Panc1 (cell line): ENCODE data around the gene SLIT3. TPM values are rescaled to one million over a fixed set of nuclear protein-coding genes. Genes with fewer than 3 reads are reported as not detected.

Experiments
- ATAC-seq: fragments of 200-7000 bp; cut with Tn5 transposase; 2 replicates; pipeline ENCODE4 v1.9.1; 2020; ENCODE audit warnings: mild to moderate bottlenecking, moderate library complexity
- BruUV-seq: library from RNA; stranded (reverse); fragments of 400-500 nt; replicated peaks from 2 replicates; lab custom pipeline; 2021; lab: Mats Ljungman, UMichigan
- CTCF ChIA-PET: fragments of 300-600 bp; sonication (Branson Sonifier 250); formaldehyde crosslinking; loops from one replicate; lab custom pipeline; 2022; ENCODE audit warnings: antibody characterized with exemption; lab: Charles Lee
- POLR2A ChIA-PET: fragments of 300-600 bp; sonication (Branson Sonifier 250); formaldehyde crosslinking; loops from one replicate; lab custom pipeline; 2022; ENCODE audit warnings: antibody characterized with exemption; lab: Charles Lee
- DNase-seq: peaks from one replicate; pipeline ENCODE4 v3.0.0-alpha.2; 2010; ENCODE audit warnings: low read depth, low spot score
- H3K27ac ChIP-seq: 2 replicates; pipeline ENCODE4 v1.5.1; 2011; ENCODE audit warnings: mild to moderate bottlenecking, low read length, inconsistent platforms
- H3K27me3 ChIP-seq: fragments of 200-500 bp; sonication (Bioruptor generic); 2 replicates; pipeline ENCODE4 v1.6.0; 2014; ENCODE audit warnings: low read length, inconsistent platforms; ENCODE audit not compliant: control insufficient read depth, insufficient read depth
- H3K36me3 ChIP-seq: fragments of 200-500 bp; sonication (Bioruptor generic); 2 replicates; pipeline ENCODE4 v1.5.1; 2014; ENCODE audit warnings: inconsistent platforms, mild to moderate bottlenecking, low read length, moderate library complexity; ENCODE audit not compliant: control insufficient read depth, insufficient read depth
- H3K4me1 ChIP-seq: 2 replicates; pipeline ENCODE4 v1.5.1; 2011; ENCODE audit warnings: inconsistent platforms, mild to moderate bottlenecking, low read length, moderate library complexity; ENCODE audit not compliant: control insufficient read depth, insufficient read depth
- H3K4me3 ChIP-seq, 2 experiments: 2 replicates each; pipeline ENCODE4 v1.5.1; 2011 to 2012; ENCODE audit warnings: low read depth in 2 of 2, low read length in 2 of 2, mild to moderate bottlenecking in 2 of 2, inconsistent platforms in 1 of 2, moderate library complexity in 1 of 2
- H3K9me3 ChIP-seq: fragments of 200-500 bp; sonication (Bioruptor generic); 2 replicates; pipeline ENCODE4 v1.5.1; 2014; ENCODE audit warnings: low read depth, mild to moderate bottlenecking, inconsistent platforms, low read length, moderate library complexity; ENCODE audit not compliant: control insufficient read depth, insufficient read depth
- POLR2AphosphoS5 ChIP-seq: IDR thresholded peaks from 2 replicates; pipeline ENCODE4 v1.6.1; 2012; ENCODE audit warnings: mild to moderate bottlenecking, low read depth, low read length, moderate library complexity
- SIN3A ChIP-seq: IDR thresholded peaks from 2 replicates; pipeline ENCODE4 v1.6.1; 2012; ENCODE audit warnings: low read depth, mild to moderate bottlenecking, low read length, moderate library complexity, borderline replicate concordance; ENCODE audit not compliant: insufficient read depth
- TCF7L2 ChIP-seq: IDR thresholded peaks from 2 replicates; pipeline ENCODE4 v1.6.1; 2011; ENCODE audit warnings: mild to moderate bottlenecking, low read depth, low read length, inconsistent platforms
- in situ Hi-C: cut with HindIII; loops from 2 replicates; pipeline ENCODE4 v1.10.0; 2016; ENCODE audit warnings: low sequenced_read_pairs, low pct_unique_long_range_greater_than_20kb
- intact Hi-C: fragments of 100-400 bp; cut with micrococcal nuclease; formaldehyde crosslinking; loops from one replicate; pipeline ENCODE4 v1.10.0; 2022; ENCODE audit not compliant: unreplicated experiment
- total RNA-seq: library from RNA; stranded (reverse); gene quantifications from one replicate; pipeline ENCODE4 v1.2.1, GENCODE V29; 2021; ENCODE audit not compliant: unreplicated experiment
- TF ChIP-seq, protein P1 (sequence below), 2 experiments: IDR thresholded peaks; 2 replicates each; pipeline ENCODE4 v1.6.1; 2011 to 2012; ENCODE audit warnings: low read depth in 2 of 2, control low read depth in 1 of 2, low read length in 1 of 2, mild to moderate bottlenecking in 1 of 2, moderate library complexity in 1 of 2; ENCODE audit not compliant: insufficient read depth in 1 of 2
- TF ChIP-seq, protein P2 (sequence below): fragments of 450-650 bp; IDR thresholded peaks from 2 replicates; pipeline ENCODE4 v1.5.1; 2017; ENCODE audit warnings: mild to moderate bottlenecking

SLIT3 gene
- total RNA-seq, 1 experiment from 2014 or later = 26.4 TPM

DNA sequence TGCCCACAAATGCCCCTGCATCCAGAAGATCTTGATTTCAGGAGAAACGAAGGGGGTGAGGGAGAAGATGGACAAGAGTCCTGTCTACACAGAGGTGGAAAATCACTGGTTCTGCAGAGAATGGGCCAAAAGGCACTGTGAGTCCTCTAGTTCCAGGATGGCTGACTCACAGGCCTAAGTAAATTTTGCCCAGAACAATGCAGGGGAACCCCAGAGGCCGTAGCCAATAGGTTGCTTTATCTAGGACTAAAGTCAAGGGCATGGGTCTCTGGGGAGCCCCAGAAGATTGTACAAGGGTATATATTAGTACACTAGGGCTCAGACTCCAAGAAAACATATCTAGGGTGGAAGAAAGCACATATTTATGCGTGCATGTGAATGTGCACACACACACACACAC, 98.0 kb downstream of the SLIT3 start:
- ATAC-seq = 0 out of 2 replicates have a peak, but pooled peaks have one; percentile 45
- no peak overlapping the region for H3K4me3 ChIP-seq
- POLR2A ChIA-PET = no interaction called here
- no peaks in the 10 kb centered on the region for H3K36me3 ChIP-seq
- H3K9me3 ChIP-seq = no peaks in the 10 kb centered on the region
- no peaks in the 10 kb centered on the region for H3K27me3 ChIP-seq
- no peak for DNase-seq
- in situ Hi-C loops = no loop called here
- BruUV-seq = no TSS peak
- H3K4me1 ChIP-seq = no peaks in the 10 kb centered on the region
- CTCF ChIA-PET = no interaction called here
- H3K27ac ChIP-seq = no peak overlapping the region
- TF ChIP-seq, protein P1, sequence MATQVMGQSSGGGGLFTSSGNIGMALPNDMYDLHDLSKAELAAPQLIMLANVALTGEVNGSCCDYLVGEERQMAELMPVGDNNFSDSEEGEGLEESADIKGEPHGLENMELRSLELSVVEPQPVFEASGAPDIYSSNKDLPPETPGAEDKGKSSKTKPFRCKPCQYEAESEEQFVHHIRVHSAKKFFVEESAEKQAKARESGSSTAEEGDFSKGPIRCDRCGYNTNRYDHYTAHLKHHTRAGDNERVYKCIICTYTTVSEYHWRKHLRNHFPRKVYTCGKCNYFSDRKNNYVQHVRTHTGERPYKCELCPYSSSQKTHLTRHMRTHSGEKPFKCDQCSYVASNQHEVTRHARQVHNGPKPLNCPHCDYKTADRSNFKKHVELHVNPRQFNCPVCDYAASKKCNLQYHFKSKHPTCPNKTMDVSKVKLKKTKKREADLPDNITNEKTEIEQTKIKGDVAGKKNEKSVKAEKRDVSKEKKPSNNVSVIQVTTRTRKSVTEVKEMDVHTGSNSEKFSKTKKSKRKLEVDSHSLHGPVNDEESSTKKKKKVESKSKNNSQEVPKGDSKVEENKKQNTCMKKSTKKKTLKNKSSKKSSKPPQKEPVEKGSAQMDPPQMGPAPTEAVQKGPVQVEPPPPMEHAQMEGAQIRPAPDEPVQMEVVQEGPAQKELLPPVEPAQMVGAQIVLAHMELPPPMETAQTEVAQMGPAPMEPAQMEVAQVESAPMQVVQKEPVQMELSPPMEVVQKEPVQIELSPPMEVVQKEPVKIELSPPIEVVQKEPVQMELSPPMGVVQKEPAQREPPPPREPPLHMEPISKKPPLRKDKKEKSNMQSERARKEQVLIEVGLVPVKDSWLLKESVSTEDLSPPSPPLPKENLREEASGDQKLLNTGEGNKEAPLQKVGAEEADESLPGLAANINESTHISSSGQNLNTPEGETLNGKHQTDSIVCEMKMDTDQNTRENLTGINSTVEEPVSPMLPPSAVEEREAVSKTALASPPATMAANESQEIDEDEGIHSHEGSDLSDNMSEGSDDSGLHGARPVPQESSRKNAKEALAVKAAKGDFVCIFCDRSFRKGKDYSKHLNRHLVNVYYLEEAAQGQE (IDR thresholded peaks at IDR 0.05; ENCODE audit: insufficient read depth in 1 of 2, low read depth in 2 of 2, low read length in 1 of 2) = no peak
- TF ChIP-seq POLR2AphosphoS5 = no peak
- intact Hi-C loops = no loop called here

DNA sequence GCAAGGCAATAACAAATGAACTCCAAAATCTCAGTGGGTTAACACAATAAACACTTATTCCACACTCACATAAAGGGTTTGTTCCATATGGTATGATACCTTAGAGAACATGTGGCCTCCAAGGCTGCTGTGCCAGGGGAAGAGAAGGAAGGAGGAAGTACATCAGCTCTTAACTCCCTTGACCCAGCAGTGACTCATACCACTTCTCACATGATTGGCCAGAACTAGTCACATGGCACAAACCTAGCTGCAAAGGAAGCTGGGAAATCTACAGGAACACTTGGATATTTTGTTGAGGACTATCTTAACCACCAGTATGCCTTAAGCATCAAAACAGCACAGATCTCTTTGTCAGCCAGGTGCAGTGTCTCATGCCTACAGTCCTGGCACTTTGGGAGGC, 99.3 kb downstream of the SLIT3 start:
- POLR2A ChIA-PET = no interaction called here
- no peak for DNase-seq

More for the DNA sequence above, 99.3 kb downstream of the SLIT3 start:
- Histone ChIP-seq H3K36me3 (no peaks in the 10 kb centered on the region), H3K4me3 (no peak overlapping the region), H3K27me3 (no peaks in the 10 kb centered on the region), H3K4me1 (no peaks in the 10 kb centered on the region), H3K27ac (no peak overlapping the region), H3K9me3 (no peaks in the 10 kb centered on the region)
- no peak for ATAC-seq
- TF ChIP-seq POLR2AphosphoS5 (no peak), SIN3A (no peak), TCF7L2 (no peak)
- TF ChIP-seq, protein P1 (IDR thresholded peaks at IDR 0.05; ENCODE audit: insufficient read depth in 1 of 2, low read depth in 2 of 2, low read length in 1 of 2) = no peak
- TF ChIP-seq, protein P2, sequence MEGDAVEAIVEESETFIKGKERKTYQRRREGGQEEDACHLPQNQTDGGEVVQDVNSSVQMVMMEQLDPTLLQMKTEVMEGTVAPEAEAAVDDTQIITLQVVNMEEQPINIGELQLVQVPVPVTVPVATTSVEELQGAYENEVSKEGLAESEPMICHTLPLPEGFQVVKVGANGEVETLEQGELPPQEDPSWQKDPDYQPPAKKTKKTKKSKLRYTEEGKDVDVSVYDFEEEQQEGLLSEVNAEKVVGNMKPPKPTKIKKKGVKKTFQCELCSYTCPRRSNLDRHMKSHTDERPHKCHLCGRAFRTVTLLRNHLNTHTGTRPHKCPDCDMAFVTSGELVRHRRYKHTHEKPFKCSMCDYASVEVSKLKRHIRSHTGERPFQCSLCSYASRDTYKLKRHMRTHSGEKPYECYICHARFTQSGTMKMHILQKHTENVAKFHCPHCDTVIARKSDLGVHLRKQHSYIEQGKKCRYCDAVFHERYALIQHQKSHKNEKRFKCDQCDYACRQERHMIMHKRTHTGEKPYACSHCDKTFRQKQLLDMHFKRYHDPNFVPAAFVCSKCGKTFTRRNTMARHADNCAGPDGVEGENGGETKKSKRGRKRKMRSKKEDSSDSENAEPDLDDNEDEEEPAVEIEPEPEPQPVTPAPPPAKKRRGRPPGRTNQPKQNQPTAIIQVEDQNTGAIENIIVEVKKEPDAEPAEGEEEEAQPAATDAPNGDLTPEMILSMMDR = no peak
- in situ Hi-C loops = no loop called here
- intact Hi-C loops = no loop called here
- CTCF ChIA-PET = no interaction called here
- BruUV-seq = no TSS peak
